Stimulated activated CD4-positive, alpha-beta T cell treated with anti-CD3 and anti-CD28 coated beads, Interleukin-15, amount 100 ng/mL, for 1 hour (primary cell): ENCODE measurements around the gene ZNF20.
A peak's percentile ranks its signal among the peaks of the same experiment; 100 is the strongest.
"Not testable (repeated sequence)": the region's sequence is repeated elsewhere in the genome, so short reads cannot be mapped to it uniquely, and the experiment has no call there.

Experiments used
- DNase-seq, 2 donors: peaks; one replicate each; pipeline ENCODE4 v3.0.0-alpha.2; 2020; ENCODE audit warnings: low read depth in 1 of 2, low spot score in 1 of 2

Gene ZNF20

GRCh38 chr19:12113121-12113520 lies 27.0 kb downstream of the ZNF20 start:
- DNase-seq, result no peak

- no peak for DNase-seq
Observed at GRCh38 chr19:12112701-12113100, 27.4 kb downstream of the ZNF20 start.

GRCh38 chr19:12111943-12112637 lies 28.1 kb downstream of the ZNF20 start:
- DNase-seq, result no peak

- DNase-seq, result no peak
Observed at GRCh38 chr19:12111176-12111575, 29.0 kb downstream of the ZNF20 start.

- not testable (repeated sequence) for DNase-seq
Observed at GRCh38 chr19:12103909-12104308, 36.2 kb downstream of the ZNF20 start.

- no peak for DNase-seq
Observed at GRCh38 chr19:12098040-12098439, 42.1 kb downstream of the ZNF20 start.

- no peak for DNase-seq
Observed at GRCh38 chr19:12095111-12095790, 44.9 kb downstream of the ZNF20 start.

GRCh38 chr19:12093777-12094176 lies 46.4 kb downstream of the ZNF20 start:
- no peak for DNase-seq

- DNase-seq, result no peak
Observed at GRCh38 chr19:12092956-12093355, 47.2 kb downstream of the ZNF20 start.

GRCh38 chr19:12092065-12092867 lies 47.9 kb downstream of the ZNF20 start:
- peak; percentile 2 to 49 for DNase-seq

- DNase-seq, result peak; percentile 8 to 47
Observed at GRCh38 chr19:12090807-12091206, 49.3 kb downstream of the ZNF20 start.

GRCh38 chr19:12085074-12085818 lies 54.9 kb downstream of the ZNF20 start:
- no peak for DNase-seq

GRCh38 chr19:12083336-12083735 lies 56.8 kb downstream of the ZNF20 start:
- not testable (repeated sequence) for DNase-seq
